Measurements from ENCODE around the gene RAB33A.

RAB33A gene

GRCh38 chrX:130167040-130167439 is 4.7 kb upstream of the RAB33A start:
- TF ChIP-seq FOXA1 (IDR thresholded peaks at IDR 0.05) (no peak), ARNT (IDR thresholded peaks at IDR 0.05) (no peak), SUZ12 (IDR thresholded peaks at IDR 0.05) (no peak), ELF4 (IDR thresholded peaks at IDR 0.05) (no peak), HDGF (IDR thresholded peaks at IDR 0.05; ENCODE audit: borderline replicate concordance) (no peak), TARDBP (IDR thresholded peaks at IDR 0.05) (no peak), CTBP1 (IDR thresholded peaks at IDR 0.05; ENCODE audit: borderline replicate concordance) (no peak), NFRKB (IDR thresholded peaks at IDR 0.05) (no peak)
- CTCF ChIA-PET = no interaction called here
- DNase-seq (ENCODE audit: extremely low spot score) = no peak
- POLR2A ChIA-PET = interaction anchor here (0.9 kb wide), 1 partner anchor 9 kb away, joined by 3 read pairs; no protein-coding TSS in a partner anchor

GRCh38 chrX:130170752-130171445 is 863 bp upstream of the RAB33A start:
- CTCF ChIA-PET = no interaction called here
- TF ChIP-seq ZNF384 (IDR thresholded peaks at IDR 0.05) = no peak
- no peak for TF ChIP-seq PKNOX1 (IDR thresholded peaks at IDR 0.05)
- no peak for TF ChIP-seq LEF1 (IDR thresholded peaks at IDR 0.05; ENCODE audit: borderline replicate concordance)
- TF ChIP-seq ELF4 (IDR thresholded peaks at IDR 0.05) = no peak
- no peak for TF ChIP-seq SUZ12 (IDR thresholded peaks at IDR 0.05)
- no peak for TF ChIP-seq CTBP1 (IDR thresholded peaks at IDR 0.05; ENCODE audit: borderline replicate concordance)
- TF ChIP-seq L3MBTL2 (conservative IDR thresholded peaks at IDR 0.05) = no peak
- no peak for TF ChIP-seq FOXM1 (IDR thresholded peaks at IDR 0.05; ENCODE audit: borderline replicate concordance)
- no peak for TF ChIP-seq NFRKB (IDR thresholded peaks at IDR 0.05)
- TF ChIP-seq TARDBP (IDR thresholded peaks at IDR 0.05) = no peak
- no peak for DNase-seq (ENCODE audit: extremely low spot score)
- POLR2A ChIA-PET = no interaction called here

GRCh38 chrX:130172127-130172845 is 524 bp downstream of the RAB33A start:
- DNase-seq (ENCODE audit: extremely low spot score) = no peak
- CTCF ChIA-PET = no interaction called here
- POLR2A ChIA-PET = no interaction called here
- TF ChIP-seq HDGF (IDR thresholded peaks at IDR 0.05; ENCODE audit: borderline replicate concordance) (no peak), NFRKB (IDR thresholded peaks at IDR 0.05) (no peak), TARDBP (IDR thresholded peaks at IDR 0.05) (no peak), BHLHE40 (IDR thresholded peaks at IDR 0.05; ENCODE audit: borderline replicate concordance) (no peak), FOXM1 (IDR thresholded peaks at IDR 0.05; ENCODE audit: borderline replicate concordance) (no peak), SUZ12 (IDR thresholded peaks at IDR 0.05) (no peak), FOXA1 (IDR thresholded peaks at IDR 0.05) (no peak), ARNT (IDR thresholded peaks at IDR 0.05) (no peak), SP1 (IDR thresholded peaks at IDR 0.05) (no peak), L3MBTL2 (conservative IDR thresholded peaks at IDR 0.05) (no peak), PKNOX1 (IDR thresholded peaks at IDR 0.05) (no peak), ZNF384 (IDR thresholded peaks at IDR 0.05) (no peak), CTBP1 (IDR thresholded peaks at IDR 0.05; ENCODE audit: borderline replicate concordance) (no peak), LEF1 (IDR thresholded peaks at IDR 0.05; ENCODE audit: borderline replicate concordance) (no peak)

- TF ChIP-seq PKNOX1 (IDR thresholded peaks at IDR 0.05) = peak; percentile 17; the same call in 1 of the 2 replicates
- TF ChIP-seq ELF4 (IDR thresholded peaks at IDR 0.05) = no peak
- ChIA-PET POLR2A (interaction anchor here (0.6 to 1.3 kb wide), 2 partner anchors 8 to 56 kb away, joined by 3 to 10 read pairs; partner anchors contain the start of gene AIFM1), CTCF (interaction anchor here (1.3 kb wide), 1 partner anchor 113 kb away, joined by 6 read pairs; no protein-coding TSS in a partner anchor)
- DNase-seq (ENCODE audit: extremely low spot score) = no peak
Measured at GRCh38 chrX:130173190-130173895, 1.6 kb downstream of the RAB33A start.

- POLR2A ChIA-PET = interaction anchor here (0.6 to 1.3 kb wide), 3 partner anchors 9 to 172 kb away, joined by 3 to 10 read pairs (median 3); partner anchors contain the start of gene AIFM1
- TF ChIP-seq CTBP1 (IDR thresholded peaks at IDR 0.05; ENCODE audit: borderline replicate concordance) = no peak
- TF ChIP-seq FOXA1 (IDR thresholded peaks at IDR 0.05) = no peak
- TF ChIP-seq BHLHE40 (IDR thresholded peaks at IDR 0.05; ENCODE audit: borderline replicate concordance) = no peak
- TF ChIP-seq FOXM1 (IDR thresholded peaks at IDR 0.05; ENCODE audit: borderline replicate concordance) = no peak
- TF ChIP-seq SUZ12 (IDR thresholded peaks at IDR 0.05) = no peak
- TF ChIP-seq ZNF384 (IDR thresholded peaks at IDR 0.05) = no peak
- no peak for TF ChIP-seq ARNT (IDR thresholded peaks at IDR 0.05)
- TF ChIP-seq TARDBP (IDR thresholded peaks at IDR 0.05) = no peak
- TF ChIP-seq FOXK2 (IDR thresholded peaks at IDR 0.05) = no peak
- no peak for TF ChIP-seq NFRKB (IDR thresholded peaks at IDR 0.05)
- TF ChIP-seq ELF4 (IDR thresholded peaks at IDR 0.05) = no peak
- no peak for TF ChIP-seq L3MBTL2 (conservative IDR thresholded peaks at IDR 0.05)
- CTCF ChIA-PET = interaction anchor here (0.6 to 1.3 kb wide), 2 partner anchors 113 to 782 kb away, joined by 3 to 6 read pairs; no protein-coding TSS in a partner anchor
- no peak for DNase-seq (ENCODE audit: extremely low spot score)
Measured at GRCh38 chrX:130174045-130174704, 2.4 kb downstream of the RAB33A start.

All from HEK293T (cell line).